Immature natural killer cell (primary cell): ENCODE data around the gene PRR7. TPM values are rescaled to one million over a fixed set of nuclear protein-coding genes. Genes with fewer than 3 reads are reported as not detected.
"Not testable (repeated sequence)": the region's sequence is repeated elsewhere in the genome, so short reads cannot be mapped to it uniquely, and the experiment has no call there.

Source experiments
- DNase-seq, 3 donors: peaks; one replicate each; pipeline ENCODE4 v3.0.0; 2022; ENCODE audit warnings: mixed read lengths in 1 of 3
- H3K27ac Mint-ChIP-seq, 6 donors: one replicate each; pipeline ENCODE4 v1.8.0; 2020; ENCODE audit warnings: mixed read lengths in 6 of 6, mild to moderate bottlenecking in 5 of 6, inconsistent platforms in 4 of 6, moderate library complexity in 3 of 6
- H3K27me3 Mint-ChIP-seq, 3 donors: one replicate each; pipeline ENCODE4 v1.8.0; 2020 to 2021; ENCODE audit warnings: low read depth in 3 of 3, mild to moderate bottlenecking in 3 of 3, mixed read lengths in 3 of 3, moderate library complexity in 3 of 3, inconsistent platforms in 1 of 3
- H3K36me3 Mint-ChIP-seq, 3 donors: one replicate each; pipeline ENCODE4 v1.8.0; 2020; ENCODE audit warnings: mixed read lengths in 3 of 3, inconsistent platforms in 2 of 3, mild to moderate bottlenecking in 2 of 3
- H3K4me1 Mint-ChIP-seq, 2 donors: one replicate each; pipeline ENCODE4 v1.8.0; 2020; ENCODE audit warnings: inconsistent platforms in 2 of 2, mild to moderate bottlenecking in 2 of 2, mixed read lengths in 2 of 2, moderate library complexity in 1 of 2
- H3K4me3 Mint-ChIP-seq, 5 donors: one replicate each; pipeline ENCODE4 v1.8.0; 2020; ENCODE audit warnings: mild to moderate bottlenecking in 5 of 5, mixed read lengths in 5 of 5, inconsistent platforms in 3 of 5, moderate library complexity in 3 of 5
- H3K9me3 Mint-ChIP-seq, 6 donors: one replicate each; pipeline ENCODE4 v1.8.0; 2020; ENCODE audit warnings: mild to moderate bottlenecking in 6 of 6, mixed read lengths in 6 of 6, inconsistent platforms in 4 of 6, moderate library complexity in 3 of 6
- polyA plus RNA-seq, 3 donors: library from polyadenylated mRNA; unstranded; fragments of 300-500 nt; fragmentation: Illumina TruSeq; gene quantifications; one replicate each; pipeline ENCODE4 v1.2.3, GENCODE V29; 2021

Gene PRR7
- polyA plus RNA-seq, 3 donors from 2014 or later, result 9.6 to 25.4 (median 17.5) TPM

DNA sequence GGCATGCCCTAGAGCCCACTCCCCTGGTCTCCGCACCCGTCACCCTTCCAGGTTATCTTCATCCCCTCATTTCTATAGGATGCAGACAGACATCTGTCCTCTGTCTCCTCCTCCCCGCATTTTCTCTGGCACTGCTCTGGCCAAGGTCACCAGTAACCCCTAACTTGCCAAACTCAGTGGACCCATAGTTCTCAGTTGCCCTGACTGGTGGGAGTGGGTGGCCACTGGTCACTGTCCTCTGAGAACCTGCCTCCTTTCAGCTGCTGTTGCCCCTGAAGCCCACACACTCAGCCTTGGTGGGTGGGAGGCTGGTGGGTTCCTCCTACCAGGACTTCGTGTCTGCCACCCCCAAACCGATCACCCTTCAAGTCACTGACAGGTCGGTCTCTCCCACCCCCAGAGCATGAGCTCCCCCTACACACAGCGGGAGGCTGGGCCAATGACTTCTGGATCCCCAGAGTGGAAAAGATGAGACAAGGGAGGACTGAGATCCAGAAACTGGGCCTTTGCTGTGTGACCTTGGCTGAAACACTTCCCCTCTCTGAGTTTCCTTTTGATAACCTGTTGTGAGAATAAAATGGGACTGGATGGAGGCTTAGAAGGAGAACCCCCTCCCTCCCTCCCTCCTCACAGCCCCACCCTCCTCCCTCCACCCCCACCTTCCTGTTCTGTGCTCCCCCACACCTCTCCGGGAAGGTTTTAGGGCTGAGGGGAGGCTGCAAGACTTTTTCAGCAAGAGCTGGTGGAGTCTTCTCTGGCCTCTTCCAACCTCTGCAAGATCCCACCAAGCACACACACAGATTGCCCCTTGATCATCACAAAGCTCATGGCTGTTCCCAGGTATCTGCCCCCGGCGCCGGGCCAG, 29.2 kb downstream of the PRR7 start:
- no peak for DNase-seq
- H3K4me1 Mint-ChIP-seq, result peaks cover 31 to 45% of the 10 kb centered on the region in 2 donors

DNA sequence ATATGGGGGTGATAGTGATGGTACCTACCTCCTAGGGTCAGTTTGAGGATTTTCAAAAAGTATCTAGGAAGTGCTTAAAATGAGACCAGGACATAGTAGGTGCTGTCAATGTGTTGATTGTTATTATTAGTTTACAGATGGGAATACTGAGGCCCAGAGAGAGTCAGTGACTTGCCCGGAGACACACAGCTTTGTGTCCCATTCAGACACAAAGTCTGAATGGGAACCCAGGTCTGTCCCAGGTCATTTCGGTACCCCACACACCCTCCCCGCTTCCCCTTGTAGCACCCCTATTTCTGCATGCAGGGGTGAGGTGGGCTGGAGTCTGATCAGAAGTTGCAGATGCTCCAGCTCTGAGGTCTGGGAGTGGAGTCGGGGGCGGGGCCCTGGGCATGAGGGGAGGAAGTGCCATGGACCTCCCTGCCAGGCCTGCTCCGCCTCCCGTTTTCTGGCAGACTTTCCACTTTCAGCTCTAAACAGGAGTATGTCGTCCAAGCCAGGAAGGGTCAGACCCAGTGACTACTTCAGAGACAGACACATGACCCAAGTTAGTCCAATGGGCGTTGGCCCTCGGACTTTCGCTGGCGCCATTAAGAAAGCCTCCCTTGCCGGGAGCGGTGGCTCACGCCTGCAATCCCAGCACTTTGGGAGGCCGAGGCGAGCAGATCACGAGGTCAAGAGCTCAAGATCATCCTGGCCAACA, 30.1 kb downstream of the PRR7 start:
- Mint-ChIP-seq H3K9me3 (no peaks in the 10 kb centered on the region), H3K27me3 (peaks cover 2 to 8% (median 5%) of the 10 kb centered on the region in 3 donors), H3K27ac (peak overlapping the region in 1 of 6 donors; percentile 82), H3K36me3 (no peaks in the 10 kb centered on the region), H3K4me1 (peaks cover 27 to 37% of the 10 kb centered on the region in 2 donors), H3K4me3 (peak overlapping the region in 1 of 5 donors; percentile 22)
- no peak for DNase-seq

More for the DNA sequence above, 29.2 kb downstream of the PRR7 start:
- no peaks in the 10 kb centered on the region for H3K36me3 Mint-ChIP-seq
- H3K27ac Mint-ChIP-seq, result peak overlapping the region in 1 of 6 donors; percentile 82
- peaks cover 5 to 8% (median 5%) of the 10 kb centered on the region in 3 donors for H3K27me3 Mint-ChIP-seq
- no peaks in the 10 kb centered on the region for H3K9me3 Mint-ChIP-seq
- H3K4me3 Mint-ChIP-seq, result peak overlapping the region in 2 of 5 donors; percentile 11 to 22

DNA sequence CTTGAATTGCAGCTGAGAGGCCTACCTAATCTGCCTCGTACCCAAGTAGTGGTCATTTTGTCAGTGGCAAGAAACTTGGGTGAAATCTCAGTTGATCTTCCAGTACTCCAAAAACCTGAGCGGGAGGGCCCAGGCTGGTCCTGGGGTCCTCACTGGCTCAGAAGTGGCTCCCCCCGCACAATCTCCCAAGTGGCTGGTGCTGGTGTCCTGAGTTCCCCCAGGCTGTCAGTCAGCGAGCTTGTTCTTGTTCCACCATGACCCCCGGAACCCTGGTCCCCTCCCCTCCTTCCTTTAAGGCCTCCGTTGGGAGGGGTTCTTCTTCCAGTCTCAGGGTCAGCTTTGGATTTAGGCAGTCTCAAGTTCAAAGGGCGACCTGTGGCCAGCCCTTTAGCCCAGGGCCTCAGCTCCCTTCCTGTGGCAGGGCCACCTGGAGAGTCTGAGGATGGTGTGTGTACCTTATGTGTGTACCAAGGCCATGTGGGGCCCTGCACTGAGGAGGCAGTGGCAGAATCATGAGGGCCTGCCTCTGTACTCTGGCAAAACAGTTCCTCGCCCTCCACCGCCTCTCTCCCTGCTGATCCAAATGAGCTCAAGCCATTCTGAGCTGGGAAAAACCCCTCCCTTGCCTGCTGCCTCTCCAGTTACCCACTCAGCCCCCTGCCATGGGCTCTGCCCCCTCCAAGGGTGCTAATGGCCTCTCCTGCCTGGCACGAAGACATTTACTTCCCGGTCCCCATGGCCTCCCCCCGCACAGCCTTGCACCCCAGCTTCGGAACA, 31.3 kb downstream of the PRR7 start:
- H3K4me3 Mint-ChIP-seq, result no peak overlapping the region
- H3K9me3 Mint-ChIP-seq, result no peaks in the 10 kb centered on the region
- peak overlapping the region in 4 of 6 donors; percentile 19 to 85 (median 42) for H3K27ac Mint-ChIP-seq
- H3K36me3 Mint-ChIP-seq, result no peaks in the 10 kb centered on the region
- DNase-seq, result no peak
- peaks cover 25 to 30% of the 10 kb centered on the region in 2 donors for H3K4me1 Mint-ChIP-seq
- H3K27me3 Mint-ChIP-seq, result peaks cover 2 to 8% (median 5%) of the 10 kb centered on the region in 3 donors

- peak overlapping the region; percentile 79 to 93 (median 88) for H3K27ac Mint-ChIP-seq
- no peaks in the 10 kb centered on the region for H3K36me3 Mint-ChIP-seq
- no peaks in the 10 kb centered on the region for H3K9me3 Mint-ChIP-seq
- H3K4me1 Mint-ChIP-seq, result peaks cover 24 to 30% of the 10 kb centered on the region in 2 donors
- peak overlapping the region; percentile 22 to 74 (median 67) for H3K4me3 Mint-ChIP-seq
- peaks cover 1 to 10% (median 5%) of the 10 kb centered on the region in 3 donors for H3K27me3 Mint-ChIP-seq
- peak; percentile 63 to 69 (median 68) for DNase-seq
Measured at GRCh38 chr5:177478711-177479646, 32.4 kb downstream of the PRR7 start.

GRCh38 chr5:177479774-177480173, 33.2 kb downstream of the PRR7 start:
- peaks cover 18 to 24% of the 10 kb centered on the region in 2 donors for H3K4me1 Mint-ChIP-seq
- H3K4me3 Mint-ChIP-seq, result peak overlapping the region in 4 of 5 donors; percentile 53 to 74 (median 68)
- H3K27me3 Mint-ChIP-seq, result peaks cover 0 to 12% (median 2%) of the 10 kb centered on the region in 3 donors
- DNase-seq, result no peak
- H3K9me3 Mint-ChIP-seq, result no peaks in the 10 kb centered on the region
- peaks cover 0 to 2% (median 0%) of the 10 kb centered on the region in 3 donors for H3K36me3 Mint-ChIP-seq
- peak overlapping the region; percentile 79 to 93 (median 88) for H3K27ac Mint-ChIP-seq

DNA sequence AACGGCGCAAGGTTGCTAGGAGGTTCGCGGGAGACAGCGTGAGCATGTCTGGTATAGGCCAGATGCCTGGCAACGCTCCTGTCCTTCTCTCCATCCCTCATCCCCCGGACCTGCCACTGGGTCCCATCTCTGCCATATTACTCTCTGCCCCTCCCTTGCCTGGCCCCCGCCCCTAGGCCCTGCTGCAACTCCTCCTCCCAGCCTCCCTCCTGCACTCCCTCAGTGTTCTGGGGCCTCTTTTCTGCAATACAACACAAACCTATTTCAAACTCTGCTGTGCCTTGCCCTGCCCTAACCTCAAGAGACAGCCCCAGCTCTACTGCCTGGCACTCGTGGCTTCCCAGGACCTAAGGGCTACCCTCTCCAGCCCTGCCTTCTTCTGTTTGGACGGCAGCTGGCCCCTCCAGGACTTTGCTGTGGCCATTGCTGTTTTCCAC, 35.8 kb downstream of the PRR7 start:
- peaks cover 0 to 12% (median 0%) of the 10 kb centered on the region in 3 donors for H3K27me3 Mint-ChIP-seq
- peaks cover 18 to 21% of the 10 kb centered on the region in 2 donors for H3K4me1 Mint-ChIP-seq
- no peak overlapping the region for H3K27ac Mint-ChIP-seq
- no peak overlapping the region for H3K4me3 Mint-ChIP-seq
- peaks cover 0 to 3% (median 0%) of the 10 kb centered on the region in 3 donors for H3K36me3 Mint-ChIP-seq
- no peaks in the 10 kb centered on the region for H3K9me3 Mint-ChIP-seq
- no peak for DNase-seq

DNA sequence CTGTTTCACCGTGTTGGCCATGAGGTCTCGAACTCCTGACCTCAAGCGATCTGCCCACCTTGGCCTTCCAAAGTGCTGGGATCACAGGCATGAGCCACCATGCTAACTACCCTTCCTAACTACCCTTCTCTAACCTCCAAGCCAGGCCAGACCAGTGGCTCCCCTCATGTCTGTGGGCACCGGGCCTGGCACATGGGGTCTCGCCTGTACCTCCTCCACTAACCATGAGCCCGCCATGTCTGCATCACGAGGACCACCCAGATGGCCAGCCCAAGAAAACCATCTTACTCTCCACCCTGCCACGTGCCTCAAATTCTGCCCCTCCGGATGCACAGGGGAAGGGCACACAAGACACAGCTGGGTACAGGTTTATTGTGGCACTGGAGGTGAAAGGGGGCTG, 36.4 kb downstream of the PRR7 start:
- H3K27ac Mint-ChIP-seq, result no peak overlapping the region

GRCh38 chr5:177483994-177484901, 37.6 kb downstream of the PRR7 start:
- Mint-ChIP-seq H3K9me3 (no peaks in the 10 kb centered on the region), H3K27me3 (peaks cover 0 to 6% (median 0%) of the 10 kb centered on the region in 3 donors), H3K36me3 (peaks cover 0 to 3% (median 0%) of the 10 kb centered on the region in 3 donors), H3K4me1 (peaks cover 10 to 11% of the 10 kb centered on the region in 2 donors), H3K4me3 (no peak overlapping the region), H3K27ac (no peak overlapping the region)
- DNase-seq, result no peak

More for the DNA sequence above, 36.4 kb downstream of the PRR7 start:
- DNase-seq, result no peak
- Mint-ChIP-seq H3K9me3 (no peaks in the 10 kb centered on the region), H3K4me1 (peaks cover 18 to 21% of the 10 kb centered on the region in 2 donors), H3K4me3 (no peak overlapping the region), H3K36me3 (peaks cover 0 to 3% (median 0%) of the 10 kb centered on the region in 3 donors), H3K27me3 (peaks cover 0 to 12% (median 0%) of the 10 kb centered on the region in 3 donors)

DNA sequence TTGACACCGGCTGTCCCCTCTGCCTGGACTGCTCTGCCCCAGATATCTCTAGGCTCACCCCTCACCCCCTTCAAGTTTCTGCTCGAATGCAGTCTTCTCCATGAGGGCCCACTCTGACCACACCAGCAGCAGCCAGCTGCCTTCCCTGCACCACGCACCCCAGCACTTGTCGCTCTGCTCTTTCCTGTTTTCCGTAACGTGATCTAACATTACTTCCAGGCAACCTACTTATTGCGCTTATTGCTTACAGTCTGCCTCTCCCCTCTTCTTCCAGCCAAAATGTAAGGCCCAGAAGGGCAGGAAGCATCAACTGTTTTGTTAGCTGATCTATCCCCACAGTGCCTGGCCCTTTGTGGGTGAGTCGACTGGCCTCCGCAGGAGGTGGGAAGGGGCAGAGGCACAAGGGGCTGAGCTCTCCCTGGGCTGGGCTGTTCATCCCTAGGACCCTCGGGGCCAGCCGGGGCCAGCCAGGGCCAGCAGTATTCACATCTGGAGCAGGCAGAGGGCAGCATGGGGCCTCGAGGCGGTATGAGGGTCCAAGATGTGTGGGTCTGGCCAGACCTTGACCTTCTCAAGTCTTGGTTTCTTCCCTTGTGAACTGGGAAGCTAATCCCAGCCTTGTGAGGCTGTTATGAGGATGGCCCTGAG, 38.4 kb downstream of the PRR7 start:
- Mint-ChIP-seq H3K27me3 (peaks cover 0 to 6% (median 0%) of the 10 kb centered on the region in 3 donors), H3K4me1 (peaks cover 2 to 3% of the 10 kb centered on the region in 2 donors), H3K4me3 (no peak overlapping the region), H3K9me3 (no peaks in the 10 kb centered on the region), H3K27ac (no peak overlapping the region), H3K36me3 (peaks cover 0 to 3% (median 0%) of the 10 kb centered on the region in 3 donors)
- DNase-seq, result no peak

- H3K27ac Mint-ChIP-seq, H3K9me3 Mint-ChIP-seq, DNase-seq, H3K4me3 Mint-ChIP-seq, H3K4me1 Mint-ChIP-seq, H3K36me3 Mint-ChIP-seq, H3K27me3 Mint-ChIP-seq: not testable (repeated sequence)
Measured at GRCh38 chr5:177485753-177486152, 39.1 kb downstream of the PRR7 start.

GRCh38 chr5:177486256-177486655, 39.6 kb downstream of the PRR7 start:
- Mint-ChIP-seq H3K27ac (no peak overlapping the region), H3K4me3 (no peak overlapping the region), H3K36me3 (peaks cover 0 to 3% (median 0%) of the 10 kb centered on the region in 3 donors), H3K9me3 (no peaks in the 10 kb centered on the region), H3K27me3 (peaks cover 0 to 6% (median 0%) of the 10 kb centered on the region in 3 donors), H3K4me1 (no peaks in the 10 kb centered on the region)
- no peak for DNase-seq
